HG03457 (cell line): ENCODE data around the gene NDUFS5.
"Not testable (repeated sequence)": the region's sequence is repeated elsewhere in the genome, so short reads cannot be mapped to it uniquely, and the experiment has no call there.

Experiments used
- ATAC-seq: cut with Tn5 transposase; IDR thresholded peaks from one replicate; pipeline ENCODE4 v1.9.1; 2021; ENCODE audit warnings: moderate number of reproducible peaks; ENCODE audit not compliant: unreplicated experiment

The NDUFS5 gene

GRCh38 chr1:39014956-39015355 is 11.2 kb upstream of the NDUFS5 start:
- not testable (repeated sequence) for ATAC-seq

- ATAC-seq, result no peak
These were observed 9.5 kb upstream of the NDUFS5 start for GRCh38 chr1:39016604-39017171.

- ATAC-seq, result no peak
These were observed 8.9 kb upstream of the NDUFS5 start for GRCh38 chr1:39017266-39017665.

GRCh38 chr1:39020494-39020893 is 5.7 kb upstream of the NDUFS5 start:
- not testable (repeated sequence) for ATAC-seq

- ATAC-seq, result no peak
These were observed 4.7 kb upstream of the NDUFS5 start for GRCh38 chr1:39021426-39021825.

GRCh38 chr1:39023140-39023539 is 3.0 kb upstream of the NDUFS5 start:
- no peak for ATAC-seq

GRCh38 chr1:39026866-39027507 is 837 bp downstream of the NDUFS5 start:
- no peak for ATAC-seq

- ATAC-seq, result no peak
These were observed 8.0 kb downstream of the NDUFS5 start for GRCh38 chr1:39034114-39034654.

GRCh38 chr1:39036678-39037077 is 10.5 kb downstream of the NDUFS5 start:
- ATAC-seq, result no peak

- ATAC-seq, result no peak
These were observed 17.4 kb downstream of the NDUFS5 start for GRCh38 chr1:39043513-39043912.

- ATAC-seq, result no peak
These were observed 18.6 kb downstream of the NDUFS5 start for GRCh38 chr1:39044762-39045161.

- ATAC-seq, result no peak
These were observed 19.1 kb downstream of the NDUFS5 start for GRCh38 chr1:39045231-39045630.

GRCh38 chr1:39046613-39047210 is 20.6 kb downstream of the NDUFS5 start:
- ATAC-seq, result no peak

GRCh38 chr1:39047374-39048229 is 21.5 kb downstream of the NDUFS5 start:
- ATAC-seq, result no peak

GRCh38 chr1:39048745-39049370 is 22.7 kb downstream of the NDUFS5 start:
- ATAC-seq, result no peak

GRCh38 chr1:39050001-39050400 is 23.9 kb downstream of the NDUFS5 start:
- ATAC-seq, result no peak

GRCh38 chr1:39051193-39051850 is 25.2 kb downstream of the NDUFS5 start:
- not testable (repeated sequence) for ATAC-seq

- no peak for ATAC-seq
These were observed 25.8 kb downstream of the NDUFS5 start for GRCh38 chr1:39051956-39052355.

GRCh38 chr1:39055213-39055710 is 29.1 kb downstream of the NDUFS5 start:
- not testable (repeated sequence) for ATAC-seq

GRCh38 chr1:39061516-39061915 is 35.4 kb downstream of the NDUFS5 start:
- not testable (repeated sequence) for ATAC-seq
